GM23338 (cell line): ENCODE data around the gene ERC2.

Experiments used
- CREB1 ChIP-seq: fragments of 250-450 bp; sonication (Bioruptor Pico); IDR thresholded peaks from 2 replicates; pipeline ENCODE4 v1.5.0; 2020; ENCODE audit warnings: low read depth, mild to moderate bottlenecking, moderate library complexity
- EZH2 ChIP-seq: fragments of 200-600 bp; sonication (generic); IDR thresholded peaks from one replicate; pipeline ENCODE4 v1.8.0; 2017; ENCODE audit warnings: antibody characterized with exemption, mild to moderate bottlenecking, low read depth; ENCODE audit not compliant: unreplicated experiment
- EZH2phosphoT487 ChIP-seq: fragments of 200-600 bp; sonication (generic); IDR thresholded peaks from one replicate; pipeline ENCODE4 v1.8.1; 2018; ENCODE audit warnings: antibody characterized with exemption; ENCODE audit not compliant: unreplicated experiment
- JUNB ChIP-seq: IDR thresholded peaks from one replicate; pipeline ENCODE4 v1.6.1; 2016; ENCODE audit warnings: antibody characterized with exemption; ENCODE audit not compliant: unreplicated experiment
- NANOG ChIP-seq: IDR thresholded peaks from 2 replicates; pipeline ENCODE4 v1.6.1; 2016; ENCODE audit warnings: antibody characterized with exemption, borderline replicate concordance
- POLR2AphosphoS5 ChIP-seq: IDR thresholded peaks from 2 replicates; pipeline ENCODE4 v1.6.1; 2016; ENCODE audit warnings: antibody characterized with exemption, low read depth
- REST ChIP-seq: IDR thresholded peaks from one replicate; pipeline ENCODE4 v1.6.1; 2018; ENCODE audit warnings: antibody characterized with exemption; ENCODE audit not compliant: unreplicated experiment
- STAT1 ChIP-seq: IDR thresholded peaks from one replicate; pipeline ENCODE4 v1.6.1; 2016; ENCODE audit warnings: antibody characterized with exemption; ENCODE audit not compliant: unreplicated experiment
- ZNF331 ChIP-seq: fragments of 250-450 bp; sonication (Bioruptor Pico); IDR thresholded peaks from 2 replicates; pipeline ENCODE4 v1.5.0; 2020; ENCODE audit warnings: low read depth, mild to moderate bottlenecking, moderate library complexity
- TF ChIP-seq, protein P1 (sequence below), 2 experiments: fragments of 200-600 bp in 1 of 2; sonication (generic) in 1 of 2; conservative IDR thresholded peaks; 2 replicates each; pipeline versions ENCODE4 v1.5.1 to v1.6.1; 2016 to 2017; ENCODE audit warnings: antibody characterized with exemption in 2 of 2, low read depth in 2 of 2, mild to moderate bottlenecking in 2 of 2, moderate library complexity in 1 of 2
- TF ChIP-seq, protein P2 (sequence below): IDR thresholded peaks from 2 replicates; pipeline ENCODE4 v1.6.1; 2016; ENCODE audit warnings: antibody characterized with exemption

DNA sequence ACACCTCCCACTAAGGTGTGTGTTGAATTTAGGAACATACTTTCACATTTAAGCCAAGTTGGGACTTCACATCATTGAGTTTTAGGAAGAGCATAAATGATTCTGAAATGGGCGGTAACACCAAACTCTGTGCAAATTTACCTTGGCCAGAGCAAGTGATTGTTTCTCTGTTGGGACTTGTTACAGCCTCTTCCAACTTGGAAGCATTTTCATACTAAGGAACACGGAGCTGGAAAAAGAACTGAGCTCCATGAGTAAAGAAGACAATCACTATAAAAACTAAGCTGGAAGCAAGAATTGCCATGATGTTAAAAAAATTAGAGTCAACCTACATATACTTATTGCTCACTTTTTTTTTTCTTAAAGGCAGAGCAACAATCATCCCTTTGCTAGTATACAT lies 371.3 kb downstream of the ERC2 start:
- no peak for TF ChIP-seq POLR2AphosphoS5
- TF ChIP-seq, protein P1, sequence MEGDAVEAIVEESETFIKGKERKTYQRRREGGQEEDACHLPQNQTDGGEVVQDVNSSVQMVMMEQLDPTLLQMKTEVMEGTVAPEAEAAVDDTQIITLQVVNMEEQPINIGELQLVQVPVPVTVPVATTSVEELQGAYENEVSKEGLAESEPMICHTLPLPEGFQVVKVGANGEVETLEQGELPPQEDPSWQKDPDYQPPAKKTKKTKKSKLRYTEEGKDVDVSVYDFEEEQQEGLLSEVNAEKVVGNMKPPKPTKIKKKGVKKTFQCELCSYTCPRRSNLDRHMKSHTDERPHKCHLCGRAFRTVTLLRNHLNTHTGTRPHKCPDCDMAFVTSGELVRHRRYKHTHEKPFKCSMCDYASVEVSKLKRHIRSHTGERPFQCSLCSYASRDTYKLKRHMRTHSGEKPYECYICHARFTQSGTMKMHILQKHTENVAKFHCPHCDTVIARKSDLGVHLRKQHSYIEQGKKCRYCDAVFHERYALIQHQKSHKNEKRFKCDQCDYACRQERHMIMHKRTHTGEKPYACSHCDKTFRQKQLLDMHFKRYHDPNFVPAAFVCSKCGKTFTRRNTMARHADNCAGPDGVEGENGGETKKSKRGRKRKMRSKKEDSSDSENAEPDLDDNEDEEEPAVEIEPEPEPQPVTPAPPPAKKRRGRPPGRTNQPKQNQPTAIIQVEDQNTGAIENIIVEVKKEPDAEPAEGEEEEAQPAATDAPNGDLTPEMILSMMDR (conservative IDR thresholded peaks at IDR 0.05; ENCODE audit: low read depth in 2 of 2): no peak
- no peak for TF ChIP-seq REST
- TF ChIP-seq EZH2: no peak
- no peak for TF ChIP-seq JUNB
- no peak for TF ChIP-seq EZH2phosphoT487
- TF ChIP-seq CREB1 (CRISPR knock-in tag): no peak
- no peak for TF ChIP-seq ZNF331
- TF ChIP-seq, protein P2, sequence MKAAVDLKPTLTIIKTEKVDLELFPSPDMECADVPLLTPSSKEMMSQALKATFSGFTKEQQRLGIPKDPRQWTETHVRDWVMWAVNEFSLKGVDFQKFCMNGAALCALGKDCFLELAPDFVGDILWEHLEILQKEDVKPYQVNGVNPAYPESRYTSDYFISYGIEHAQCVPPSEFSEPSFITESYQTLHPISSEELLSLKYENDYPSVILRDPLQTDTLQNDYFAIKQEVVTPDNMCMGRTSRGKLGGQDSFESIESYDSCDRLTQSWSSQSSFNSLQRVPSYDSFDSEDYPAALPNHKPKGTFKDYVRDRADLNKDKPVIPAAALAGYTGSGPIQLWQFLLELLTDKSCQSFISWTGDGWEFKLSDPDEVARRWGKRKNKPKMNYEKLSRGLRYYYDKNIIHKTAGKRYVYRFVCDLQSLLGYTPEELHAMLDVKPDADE: no peak
- TF ChIP-seq NANOG: no peak
- no peak for TF ChIP-seq STAT1
